Lower leg skin (tissue), 3 donors: ENCODE measurements around the gene CGA.

ENCODE experiments used
- POLR2A ChIP-seq, 2 donors: fragments of 450-650 bp; IDR thresholded peaks; one replicate each; pipeline ENCODE4 v1.6.1; 2016 to 2017; ENCODE audit warnings: antibody characterized with exemption in 2 of 2, mild to moderate bottlenecking in 1 of 2, moderate library complexity in 1 of 2
- TF ChIP-seq, protein P1 (sequence below), 3 donors: fragments of 450-650 bp; IDR thresholded peaks; one replicate each; pipeline ENCODE4 v1.5.1; 2016; ENCODE audit warnings: antibody characterized with exemption in 3 of 3, mild to moderate bottlenecking in 3 of 3, moderate library complexity in 2 of 3

DNA sequence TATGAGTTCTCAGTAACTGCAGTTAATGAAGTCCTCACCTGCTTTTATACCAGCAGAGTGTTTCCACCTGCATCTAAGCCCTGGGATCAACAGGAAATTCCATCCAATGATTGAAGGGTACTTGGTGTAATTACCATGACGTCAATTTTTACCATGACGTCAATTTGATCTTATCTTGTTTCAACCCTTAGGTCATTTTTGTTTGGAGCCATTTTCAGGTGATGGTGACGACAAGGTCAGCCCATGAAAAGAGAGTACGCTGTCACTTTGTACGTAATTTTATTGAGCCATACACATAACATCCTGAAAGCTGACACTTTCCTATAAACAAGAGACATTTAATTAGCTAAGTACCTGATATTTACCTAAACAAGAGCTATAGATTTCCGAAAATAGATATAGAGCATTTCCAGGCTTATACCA lies at the start of gene CGA:
- TF ChIP-seq, protein P1, sequence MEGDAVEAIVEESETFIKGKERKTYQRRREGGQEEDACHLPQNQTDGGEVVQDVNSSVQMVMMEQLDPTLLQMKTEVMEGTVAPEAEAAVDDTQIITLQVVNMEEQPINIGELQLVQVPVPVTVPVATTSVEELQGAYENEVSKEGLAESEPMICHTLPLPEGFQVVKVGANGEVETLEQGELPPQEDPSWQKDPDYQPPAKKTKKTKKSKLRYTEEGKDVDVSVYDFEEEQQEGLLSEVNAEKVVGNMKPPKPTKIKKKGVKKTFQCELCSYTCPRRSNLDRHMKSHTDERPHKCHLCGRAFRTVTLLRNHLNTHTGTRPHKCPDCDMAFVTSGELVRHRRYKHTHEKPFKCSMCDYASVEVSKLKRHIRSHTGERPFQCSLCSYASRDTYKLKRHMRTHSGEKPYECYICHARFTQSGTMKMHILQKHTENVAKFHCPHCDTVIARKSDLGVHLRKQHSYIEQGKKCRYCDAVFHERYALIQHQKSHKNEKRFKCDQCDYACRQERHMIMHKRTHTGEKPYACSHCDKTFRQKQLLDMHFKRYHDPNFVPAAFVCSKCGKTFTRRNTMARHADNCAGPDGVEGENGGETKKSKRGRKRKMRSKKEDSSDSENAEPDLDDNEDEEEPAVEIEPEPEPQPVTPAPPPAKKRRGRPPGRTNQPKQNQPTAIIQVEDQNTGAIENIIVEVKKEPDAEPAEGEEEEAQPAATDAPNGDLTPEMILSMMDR (IDR thresholded peaks at IDR 0.05) = no peak
- TF ChIP-seq POLR2A (IDR thresholded peaks at IDR 0.05) = no peak
